HG02870 (cell line): ENCODE measurements around the gene APEH.

ENCODE experiments used
- ATAC-seq: cut with Tn5 transposase; IDR thresholded peaks from one replicate; pipeline ENCODE4 v1.9.1; 2021; ENCODE audit warnings: mild to moderate bottlenecking, moderate library complexity; ENCODE audit not compliant: unreplicated experiment

APEH gene

GRCh38 chr3:49711489-49711888 lies 37.3 kb downstream of the APEH start:
- no peak for ATAC-seq

- no peak for ATAC-seq
These were observed 38.0 kb downstream of the APEH start for GRCh38 chr3:49712166-49712565.

DNA sequence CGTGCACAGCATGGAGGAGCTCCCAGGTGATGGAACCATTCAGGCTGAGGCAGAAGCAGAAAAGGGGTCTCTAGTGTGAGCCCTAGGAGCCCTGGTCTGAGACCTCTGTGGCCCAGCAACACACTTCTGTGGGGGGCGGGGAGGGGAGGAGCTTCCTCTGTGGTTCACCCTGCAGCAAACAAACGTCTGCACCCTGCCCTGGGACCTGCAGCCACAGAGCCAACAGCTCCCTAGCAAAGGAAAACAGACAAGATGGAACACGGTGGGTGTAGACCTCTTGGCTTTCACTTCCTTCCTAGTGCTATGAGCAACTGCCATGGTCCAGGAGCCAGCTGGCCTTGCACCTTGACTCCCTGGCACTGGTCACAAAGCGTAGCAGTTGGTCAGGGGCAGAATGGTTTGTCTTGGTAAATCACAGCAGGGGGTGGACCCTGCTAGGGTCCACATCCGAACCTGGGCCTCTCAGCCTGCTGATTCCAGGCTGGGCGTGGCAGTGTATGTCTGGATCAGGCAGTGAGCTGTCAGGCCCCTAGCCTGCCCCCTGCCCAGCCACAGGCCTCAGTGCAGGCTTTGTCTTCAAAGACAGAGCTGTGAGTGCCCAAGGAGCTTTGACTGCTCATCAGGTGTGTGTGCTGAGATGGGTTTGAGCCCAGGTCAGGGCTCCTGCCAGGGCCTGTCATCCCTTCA lies 38.6 kb downstream of the APEH start:
- no peak for ATAC-seq

- ATAC-seq = no peak
These were observed 39.4 kb downstream of the APEH start for GRCh38 chr3:49713336-49714105.

DNA sequence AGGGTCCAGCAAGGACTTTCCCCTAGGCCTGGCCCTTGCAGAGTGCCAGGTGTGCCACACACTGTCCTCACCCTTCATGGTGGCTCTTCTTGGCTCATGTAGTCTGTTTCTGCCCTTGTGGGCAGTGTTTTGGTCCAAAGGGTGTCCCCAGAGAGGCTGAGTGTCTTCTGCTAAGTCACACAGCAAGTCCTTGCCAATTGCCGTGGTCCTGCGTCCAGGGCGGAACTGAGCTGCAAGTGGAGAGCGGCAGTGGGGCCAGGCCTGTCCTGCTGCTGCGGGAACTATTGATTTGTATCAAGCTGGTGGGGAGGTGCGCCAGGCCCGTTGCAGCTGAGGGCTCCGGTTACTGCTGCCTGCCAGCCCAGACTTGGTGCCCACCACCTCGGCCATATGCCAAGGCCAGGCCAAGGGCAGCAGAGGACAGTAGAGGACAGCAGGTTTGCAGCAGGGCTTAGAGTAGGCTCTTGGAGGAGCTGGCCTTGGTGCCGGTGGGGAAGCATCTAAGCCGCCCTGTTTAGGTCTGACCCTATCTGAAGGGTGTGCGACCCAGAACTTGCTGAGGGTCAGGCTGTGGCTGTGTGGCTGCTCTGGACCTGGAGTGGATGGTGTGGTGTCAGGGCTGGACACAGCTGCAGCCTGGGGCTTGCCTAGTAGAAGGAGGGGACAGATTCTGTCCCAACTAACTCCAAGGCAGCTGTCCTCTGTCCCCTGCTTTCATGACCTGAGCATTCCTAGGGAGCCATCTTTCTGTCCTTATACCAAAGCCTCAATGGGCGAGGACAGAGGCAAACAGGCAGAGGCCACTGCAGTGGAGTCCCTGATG lies 40.8 kb downstream of the APEH start:
- no peak for ATAC-seq

GRCh38 chr3:49715611-49716121 lies 41.5 kb downstream of the APEH start:
- ATAC-seq = no peak

DNA sequence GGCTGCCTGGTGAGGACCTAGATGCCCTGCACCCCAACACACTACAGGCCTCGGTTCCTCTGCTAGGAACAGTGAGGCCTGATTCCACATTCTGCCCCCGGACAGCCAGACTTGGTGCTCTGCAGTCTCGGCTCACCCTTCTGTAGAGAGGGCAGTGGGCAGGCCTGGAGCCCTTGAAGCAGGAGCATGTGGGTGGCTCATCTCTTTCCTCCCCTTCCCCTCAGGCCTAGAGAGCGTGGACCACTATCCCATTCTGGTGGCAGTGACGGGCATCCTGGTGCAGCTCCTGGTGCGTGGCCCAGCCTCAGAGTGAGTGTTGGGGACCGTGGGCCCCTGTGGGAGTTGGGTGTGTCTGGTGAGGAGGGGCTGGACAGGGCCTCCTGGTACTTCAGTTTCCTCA lies 42.0 kb downstream of the APEH start:
- ATAC-seq = no peak

DNA sequence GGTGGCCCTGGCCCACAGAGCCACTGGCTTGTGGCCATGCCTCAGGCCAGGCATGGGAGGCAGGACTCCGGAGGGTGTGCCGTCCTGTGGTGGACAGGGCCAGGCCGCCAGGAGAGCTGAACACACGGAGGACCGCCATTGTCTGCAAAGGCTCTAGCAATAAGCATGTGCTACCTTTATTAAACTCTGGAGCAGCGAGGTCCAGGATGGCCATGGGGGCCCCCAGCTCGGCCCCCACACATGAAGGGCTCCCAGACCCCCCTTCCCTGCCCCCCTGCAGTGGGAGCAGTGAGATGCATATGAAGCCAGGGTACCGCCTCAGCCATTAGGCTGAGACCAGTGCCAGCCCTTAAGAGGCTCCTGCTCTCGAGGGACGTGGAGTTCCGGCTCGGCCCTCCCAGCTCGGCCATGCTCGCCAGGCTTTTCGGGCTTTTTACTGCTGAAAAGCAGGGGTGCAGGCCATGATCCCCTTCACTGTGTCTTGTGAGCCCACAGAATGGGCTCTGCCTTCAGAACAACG lies 42.6 kb downstream of the APEH start:
- ATAC-seq = no peak

GRCh38 chr3:49717211-49717958 lies 43.2 kb downstream of the APEH start:
- no peak for ATAC-seq

DNA sequence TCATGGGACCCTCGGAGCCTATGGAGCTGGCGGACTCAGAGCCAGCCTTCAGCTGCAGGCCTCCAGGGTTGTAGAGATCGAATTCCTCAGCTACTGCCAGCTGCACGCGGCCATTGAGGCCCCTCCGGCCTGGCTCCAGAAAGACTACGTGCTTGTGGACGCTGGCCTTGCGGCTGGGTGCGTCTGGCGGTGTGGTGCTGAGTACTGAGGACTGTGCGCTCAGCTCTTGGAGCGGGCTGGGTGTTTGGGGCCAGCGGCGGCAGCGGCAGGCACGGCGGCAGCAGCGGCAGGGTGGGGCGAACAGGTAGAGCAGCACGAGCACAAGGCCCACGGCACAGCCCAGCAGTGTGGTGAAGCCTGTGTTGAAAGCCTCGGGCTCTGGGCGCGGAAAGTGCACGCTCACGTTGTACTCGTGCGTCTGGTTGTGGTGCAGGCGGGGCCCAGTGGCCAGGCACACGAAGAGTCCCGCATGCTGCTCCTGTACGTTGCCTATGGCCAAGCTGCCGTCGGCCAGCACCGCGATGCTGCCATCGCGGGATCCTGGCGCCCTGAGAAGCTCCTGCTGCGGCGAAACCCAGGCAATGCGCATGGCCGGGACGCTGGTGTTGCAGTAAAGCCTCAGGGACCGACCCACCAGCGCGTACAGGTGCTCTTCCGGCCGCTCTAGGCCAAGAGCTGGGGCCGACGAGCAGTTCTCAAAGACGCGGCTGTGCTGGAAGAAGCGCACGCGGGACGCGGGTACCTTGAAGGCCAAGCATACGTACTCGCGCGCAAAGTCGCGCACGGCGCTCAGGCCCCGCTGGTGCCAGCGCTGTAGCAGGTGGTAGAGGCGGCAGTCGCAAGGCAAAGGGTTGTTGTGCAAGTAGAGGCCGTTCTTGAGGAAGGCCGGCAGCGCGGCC lies 44.1 kb downstream of the APEH start:
- no peak for ATAC-seq

GRCh38 chr3:49718858-49719213 lies 44.7 kb downstream of the APEH start:
- ATAC-seq = no peak

- peak; percentile 50 for ATAC-seq
These were observed 45.2 kb downstream of the APEH start, which contains the start of gene AMIGO3 for GRCh38 chr3:49719214-49719884. AMIGO3 (minus strand) TSS chr3:49719684; CDS start chr3:49719465, 219 bp downstream.

DNA sequence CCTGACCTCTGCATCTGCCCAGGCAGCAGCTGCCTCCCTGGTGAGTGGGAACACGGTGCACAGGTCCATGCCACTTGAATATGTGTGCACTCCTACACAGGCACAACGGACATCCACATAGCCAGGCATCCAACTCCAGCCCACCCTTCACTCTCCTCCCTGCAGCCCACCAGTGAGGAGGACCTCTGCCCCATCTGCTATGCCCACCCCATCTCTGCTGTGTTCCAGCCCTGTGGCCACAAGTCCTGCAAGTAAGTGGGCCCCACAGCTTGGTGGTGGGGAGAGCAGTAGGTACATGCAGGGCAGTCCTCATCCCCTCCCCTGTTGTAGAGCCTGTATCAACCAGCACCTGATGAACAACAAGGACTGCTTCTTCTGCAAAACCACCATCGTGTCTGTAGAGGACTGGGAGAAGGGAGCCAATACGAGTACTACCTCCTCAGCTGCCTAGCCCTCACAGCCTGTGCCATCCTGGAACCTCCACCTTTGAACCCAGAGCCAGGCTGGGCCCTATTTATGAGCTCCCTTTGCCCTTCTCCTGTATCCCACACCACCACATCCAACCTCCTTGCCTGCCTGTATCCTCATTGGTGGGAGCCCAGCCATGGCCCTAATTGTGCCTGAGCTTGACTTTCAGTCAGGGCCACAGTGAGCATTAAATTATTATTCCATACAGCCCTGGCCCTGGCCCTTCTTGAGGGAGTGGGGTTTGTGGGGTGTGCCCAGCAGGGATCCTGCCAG lies 46.9 kb downstream of the APEH start:
- ATAC-seq = no peak

DNA sequence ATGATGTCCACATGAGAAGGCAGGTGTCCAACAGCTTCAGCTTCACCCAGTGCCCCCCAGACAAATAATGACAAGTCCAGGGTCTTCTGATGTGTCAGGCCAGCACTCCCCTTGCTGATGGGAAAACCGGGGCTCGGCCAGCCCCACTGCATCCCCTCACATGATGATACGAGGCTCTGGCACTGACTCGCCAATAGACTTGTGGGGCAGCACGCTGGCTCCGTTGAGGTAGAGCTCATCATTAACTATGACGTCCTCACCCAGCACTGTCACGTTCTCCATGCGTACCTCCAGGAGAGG lies 47.4 kb downstream of the APEH start:
- no peak for ATAC-seq

- no peak for ATAC-seq
These were observed 48.0 kb downstream of the APEH start for GRCh38 chr3:49721896-49722781.

GRCh38 chr3:49722896-49723295 lies 48.7 kb downstream of the APEH start:
- no peak for ATAC-seq

- no peak for ATAC-seq
These were observed 49.1 kb downstream of the APEH start for GRCh38 chr3:49723296-49723627.
